Endothelial cell of umbilical vein (primary cell): ENCODE measurements around the gene BAG3. TPM values are rescaled to one million over a fixed set of nuclear protein-coding genes. Genes with fewer than 3 reads are reported as not detected.

Experiments
- BruUV-seq: library from RNA; stranded (reverse); fragments of 400-500 nt; replicated peaks from 2 replicates; lab custom pipeline; 2021; lab: Mats Ljungman, UMichigan
- CTCF ChIA-PET: fragments of 300-600, 350-600 bp; sonication (Branson Sonifier 250); formaldehyde crosslinking; loops from one replicate; lab custom pipeline; 2021; ENCODE audit warnings: antibody characterized with exemption, inconsistent platforms; lab: Charles Lee
- POLR2A ChIA-PET: fragments of 300-600, 350-600 bp; sonication (Branson Sonifier 250); formaldehyde crosslinking; loops from one replicate; lab custom pipeline; 2021; ENCODE audit warnings: antibody characterized with exemption, inconsistent platforms; lab: Charles Lee
- DNase-seq: peaks from one replicate; pipeline ENCODE4 v3.0.0-alpha.2; 2011; ENCODE audit warnings: low read depth, low spot score
- FAIRE-seq: peaks from 2 replicates; lab custom pipeline; 2011; peaks lifted over from hg19 to GRCh38; lab: Jason Lieb, UNC
- H2AFZ ChIP-seq: 2 replicates; pipeline ENCODE4 v1.6.0; 2012; ENCODE audit warnings: low read depth, low read length, control low read depth, inconsistent platforms
- H3K27ac ChIP-seq: 2 replicates; pipeline ENCODE4 v1.5.1; 2011; ENCODE audit warnings: low read depth, mild to moderate bottlenecking, control low read depth, low read length, moderate library complexity; ENCODE audit not compliant: insufficient read depth
- H3K27me3 ChIP-seq, 2 experiments: 2 replicates each; pipeline versions ENCODE4 v1.6.0 to v1.6.1; 2011; ENCODE audit warnings: low read length in 2 of 2, mixed read lengths in 1 of 2; ENCODE audit not compliant: control insufficient read depth in 2 of 2, insufficient read depth in 2 of 2
- H3K36me3 ChIP-seq, 2 experiments: 2 replicates in 1 of 2; 3 replicates in 1 of 2; pipeline ENCODE4 v1.5.1; 2011; ENCODE audit warnings: low read length in 2 of 2, mild to moderate bottlenecking in 1 of 2, moderate library complexity in 1 of 2; ENCODE audit not compliant: control insufficient read depth in 2 of 2, insufficient read depth in 2 of 2; ENCODE audit errors: extremely low read depth in 1 of 2
- H3K4me1 ChIP-seq: 3 replicates; pipeline ENCODE4 v1.5.1; 2011; ENCODE audit warnings: mild to moderate bottlenecking, low read length; ENCODE audit not compliant: control insufficient read depth, insufficient read depth; ENCODE audit errors: extremely low read depth
- H3K4me2 ChIP-seq: 2 replicates; pipeline ENCODE4 v1.6.1; 2011; ENCODE audit warnings: low read length, control low read depth, mixed read lengths; ENCODE audit not compliant: insufficient read depth
- H3K4me3 ChIP-seq, 3 experiments: fragments of 200-600 bp in 1 of 3; sonication (generic), shearing (Covaris generic) in 1 of 3; replicated peaks in 1 of 3; 2 replicates each; pipeline ENCODE4 v1.5.1; 2011 to 2016; ENCODE audit warnings: control low read depth in 3 of 3, low read length in 3 of 3, mild to moderate bottlenecking in 2 of 3, inconsistent platforms in 1 of 3, low read depth in 1 of 3, moderate library complexity in 1 of 3; ENCODE audit not compliant: insufficient read depth in 1 of 3
- H3K79me2 ChIP-seq: 2 replicates; pipeline ENCODE4 v1.6.0; 2012; ENCODE audit warnings: low read length, inconsistent platforms; ENCODE audit not compliant: control insufficient read depth, insufficient read depth
- H3K9ac ChIP-seq: replicated peaks from 2 replicates; pipeline ENCODE3; 2011; ENCODE audit warnings: low read length, control low read depth; ENCODE audit not compliant: insufficient read depth; ENCODE audit errors: extremely low read depth
- H3K9me1 ChIP-seq: replicated peaks from 3 replicates; pipeline ENCODE4 v1.6.0; 2011; ENCODE audit warnings: mild to moderate bottlenecking, low read length; ENCODE audit not compliant: control insufficient read depth, insufficient read depth; ENCODE audit errors: extremely low read depth
- H3K9me3 ChIP-seq: replicated peaks from 2 replicates; pipeline ENCODE4 v1.5.1; 2012; ENCODE audit warnings: low read length, inconsistent platforms; ENCODE audit not compliant: control insufficient read depth, insufficient read depth
- H4K20me1 ChIP-seq: replicated peaks from 2 replicates; pipeline ENCODE3; 2011; ENCODE audit warnings: mild to moderate bottlenecking, low read length; ENCODE audit not compliant: control insufficient read depth, insufficient read depth; ENCODE audit errors: extremely low read depth
- EZH2 ChIP-seq: IDR thresholded peaks from 2 replicates; pipeline ENCODE4 v1.6.1; 2012; ENCODE audit warnings: borderline replicate concordance, low read depth, mild to moderate bottlenecking, moderate library complexity, low read length, inconsistent platforms; ENCODE audit not compliant: severe bottlenecking
- FOS ChIP-seq: IDR thresholded peaks from 2 replicates; pipeline ENCODE4 v1.6.1; 2011; ENCODE audit warnings: mild to moderate bottlenecking, low read length, moderate library complexity, borderline replicate concordance; ENCODE audit not compliant: insufficient read depth
- GATA2 ChIP-seq: IDR thresholded peaks from 2 replicates; pipeline ENCODE4 v1.7.0; 2011; ENCODE audit warnings: low read depth, mild to moderate bottlenecking, moderate library complexity, mixed read lengths, low read length; ENCODE audit not compliant: insufficient read length, insufficient read depth
- JUN ChIP-seq: IDR thresholded peaks from 2 replicates; pipeline ENCODE4 v1.6.1; 2011; ENCODE audit warnings: borderline replicate concordance, low read depth; ENCODE audit not compliant: insufficient read length, insufficient read depth
- MAX ChIP-seq: IDR thresholded peaks from 2 replicates; pipeline ENCODE4 v1.6.1; 2011; ENCODE audit not compliant: insufficient read depth, insufficient read length
- MYC ChIP-seq: IDR thresholded peaks from one replicate; pipeline ENCODE4 v1.6.1; 2011; ENCODE audit warnings: mild to moderate bottlenecking, low read depth, low read length
- POLR2A ChIP-seq: IDR thresholded peaks from 2 replicates; pipeline ENCODE4 v1.6.1; 2012; ENCODE audit warnings: low read depth, mild to moderate bottlenecking, control low read depth, low read length
- POLR2AphosphoS5 ChIP-seq: IDR thresholded peaks from 2 replicates; pipeline ENCODE4 v1.6.1; 2012; ENCODE audit warnings: low read depth, mild to moderate bottlenecking, control low read depth, low read length, moderate library complexity; ENCODE audit not compliant: insufficient read depth
- dilution Hi-C: fragments of 300-500 bp; cut with MboI; formaldehyde crosslinking; loops from one replicate; pipeline ENCODE4 v1.15.0; 2019; ENCODE audit warnings: low sequenced_read_pairs; ENCODE audit not compliant: extremely low pct_ligation_motif_present
- intact Hi-C: fragments of 100-400 bp; cut with micrococcal nuclease; formaldehyde crosslinking; loops from one replicate; pipeline ENCODE4 v1.10.0; 2022
- polyA plus RNA-seq, 4 experiments: library from polyadenylated mRNA; depleted of rRNA in 3 of 4; stranded (reverse) in 3 of 4; unstranded in 1 of 4; fragments of >200 nt; gene quantifications; 2 replicates each; pipeline versions ENCODE4 v1.2.1 to v1.2.3, GENCODE V29; 2011 to 2012; ENCODE audit warnings: missing spikeins in 1 of 4
- total RNA-seq: library from RNA; stranded (reverse); gene quantifications from 2 replicates; pipeline ENCODE4 v1.2.3, GENCODE V29; 2021
- TF ChIP-seq, protein P1 (sequence below), 2 donors: IDR thresholded peaks; 1 replicate in 1 of 2; 2 replicates in 1 of 2; pipeline ENCODE4 v1.5.1; 2011; ENCODE audit warnings: low read length in 2 of 2, mild to moderate bottlenecking in 2 of 2, moderate library complexity in 2 of 2, control low read depth in 1 of 2, inconsistent platforms in 1 of 2, low read depth in 1 of 2; ENCODE audit not compliant: insufficient read depth in 1 of 2; ENCODE audit errors: extremely low read depth in 1 of 2

The BAG3 gene
- total and polyA plus RNA-seq, 2 donors (not counting 3 experiments of a cell fraction or from before 2014, with no cell fraction given) = 25.2 to 66.7 TPM

GRCh38 chr10:119701861-119702260 is 50.7 kb downstream of the BAG3 start:
- Histone ChIP-seq H3K4me1 (peaks cover 6% of the 10 kb centered on the region), H3K36me3 (no peaks in the 10 kb centered on the region), H3K9me3 (no peaks in the 10 kb centered on the region), H3K9ac (no peak overlapping the region), H3K27me3 (peaks cover 0 to 2% of the 10 kb centered on the region in 2 experiments), H2AFZ (peak overlapping the region; percentile 18), H3K4me2 (no peak overlapping the region), H3K27ac (no peak overlapping the region), H4K20me1 (no peaks in the 10 kb centered on the region), H3K4me3 (no peak overlapping the region), H3K9me1 (no peaks in the 10 kb centered on the region), H3K79me2 (no peaks in the 10 kb centered on the region)
- dilution Hi-C loops (no loop called here), intact Hi-C loops (no loop called here)
- ChIA-PET CTCF (interaction anchor here (0.6 to 1.9 kb wide), 7 partner anchors 9 to 139 kb away, joined by 4 to 8 read pairs (median 5); partner anchors contain the start of gene INPP5F), POLR2A (interaction anchor here (0.8 kb wide), 1 partner anchor 120 kb away, joined by 3 read pairs; no protein-coding TSS in a partner anchor)
- peak; percentile 76 for FAIRE-seq
- TF ChIP-seq FOS (peak; percentile 43), MAX (no peak), JUN (no peak), POLR2AphosphoS5 (no peak), EZH2 (no peak), MYC (no peak), GATA2 (no peak), POLR2A (no peak)
- TF ChIP-seq, protein P1, sequence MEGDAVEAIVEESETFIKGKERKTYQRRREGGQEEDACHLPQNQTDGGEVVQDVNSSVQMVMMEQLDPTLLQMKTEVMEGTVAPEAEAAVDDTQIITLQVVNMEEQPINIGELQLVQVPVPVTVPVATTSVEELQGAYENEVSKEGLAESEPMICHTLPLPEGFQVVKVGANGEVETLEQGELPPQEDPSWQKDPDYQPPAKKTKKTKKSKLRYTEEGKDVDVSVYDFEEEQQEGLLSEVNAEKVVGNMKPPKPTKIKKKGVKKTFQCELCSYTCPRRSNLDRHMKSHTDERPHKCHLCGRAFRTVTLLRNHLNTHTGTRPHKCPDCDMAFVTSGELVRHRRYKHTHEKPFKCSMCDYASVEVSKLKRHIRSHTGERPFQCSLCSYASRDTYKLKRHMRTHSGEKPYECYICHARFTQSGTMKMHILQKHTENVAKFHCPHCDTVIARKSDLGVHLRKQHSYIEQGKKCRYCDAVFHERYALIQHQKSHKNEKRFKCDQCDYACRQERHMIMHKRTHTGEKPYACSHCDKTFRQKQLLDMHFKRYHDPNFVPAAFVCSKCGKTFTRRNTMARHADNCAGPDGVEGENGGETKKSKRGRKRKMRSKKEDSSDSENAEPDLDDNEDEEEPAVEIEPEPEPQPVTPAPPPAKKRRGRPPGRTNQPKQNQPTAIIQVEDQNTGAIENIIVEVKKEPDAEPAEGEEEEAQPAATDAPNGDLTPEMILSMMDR (IDR thresholded peaks at IDR 0.05; ENCODE audit: extremely low read depth in 1 of 2, insufficient read depth in 1 of 2, low read depth in 1 of 2, low read length in 2 of 2) = no peak
- no TSS peak for BruUV-seq
- peak; percentile 57 for DNase-seq
